BJ (cell line): Measurements from ENCODE around the gene DHRSX. TPM values are rescaled to one million over a fixed set of nuclear protein-coding genes. Genes with fewer than 3 reads are reported as not detected.

Source experiments
- CTCF ChIA-PET: fragments of 350-600 bp; formaldehyde crosslinking; extraction: SDS; loops from one replicate; lab custom pipeline; 2021; ENCODE audit warnings: antibody characterized with exemption, inconsistent platforms; lab: Yijun Ruan, JAX
- POLR2A ChIA-PET: fragments of 300-600 bp; sonication (Branson Sonifier 250); formaldehyde crosslinking; extraction: SDS; loops from one replicate; lab custom pipeline; 2021; ENCODE audit warnings: antibody characterized with exemption; lab: Charles Lee
- DNase-seq: peaks from one replicate; pipeline ENCODE4 v3.0.0-alpha.2; 2011; ENCODE audit warnings: low read depth
- H3K27me3 ChIP-seq: 2 replicates; pipeline ENCODE4 v1.6.0; 2011; ENCODE audit warnings: low read length; ENCODE audit not compliant: control insufficient read depth, insufficient read depth
- H3K36me3 ChIP-seq: 2 replicates; pipeline ENCODE4 v1.5.1; 2011; ENCODE audit warnings: low read length; ENCODE audit not compliant: control insufficient read depth, insufficient read depth
- H3K4me3 ChIP-seq: 2 replicates; pipeline ENCODE4 v1.5.1; 2011; ENCODE audit warnings: low read depth, mild to moderate bottlenecking, control low read depth, low read length
- CTCF ChIP-seq: IDR thresholded peaks from 2 replicates; pipeline ENCODE4 v1.5.1; 2011; ENCODE audit warnings: low read depth, mild to moderate bottlenecking, control low read depth, inconsistent platforms, low read length, moderate library complexity; ENCODE audit not compliant: insufficient read depth
- polyA plus RNA-seq: library from polyadenylated mRNA; depleted of rRNA; stranded (reverse); fragments of >200 nt; gene quantifications from 2 replicates; pipeline ENCODE4 v1.2.3, GENCODE V29; 2011

Gene DHRSX
- polyA plus RNA-seq, 1 experiment = 66.2 TPM

- ChIA-PET CTCF (no interaction called here), POLR2A (no interaction called here)
- TF ChIP-seq CTCF = no peak
- H3K27me3 ChIP-seq = no peaks in the 10 kb centered on the region
- peaks cover 6% of the 10 kb centered on the region for H3K36me3 ChIP-seq
- no peak overlapping the region for H3K4me3 ChIP-seq
- DNase-seq = no peak
Observed at GRCh38 chrX:2237976-2238375, 262.8 kb downstream of the DHRSX start.

GRCh38 chrX:2231570-2232192 is 269.1 kb downstream of the DHRSX start:
- no peaks in the 10 kb centered on the region for H3K36me3 ChIP-seq
- DNase-seq = no peak
- POLR2A ChIA-PET = no interaction called here
- no peak overlapping the region for H3K4me3 ChIP-seq
- no peaks in the 10 kb centered on the region for H3K27me3 ChIP-seq
- no peak for TF ChIP-seq CTCF
- CTCF ChIA-PET = no interaction called here

- ChIA-PET CTCF (no interaction called here), POLR2A (no interaction called here)
- H3K27me3 ChIP-seq = no peaks in the 10 kb centered on the region
- TF ChIP-seq CTCF = no peak
- DNase-seq = no peak
- H3K4me3 ChIP-seq = no peak overlapping the region
- H3K36me3 ChIP-seq = no peaks in the 10 kb centered on the region
Observed at GRCh38 chrX:2230457-2230856, 270.3 kb downstream of the DHRSX start.

DNA sequence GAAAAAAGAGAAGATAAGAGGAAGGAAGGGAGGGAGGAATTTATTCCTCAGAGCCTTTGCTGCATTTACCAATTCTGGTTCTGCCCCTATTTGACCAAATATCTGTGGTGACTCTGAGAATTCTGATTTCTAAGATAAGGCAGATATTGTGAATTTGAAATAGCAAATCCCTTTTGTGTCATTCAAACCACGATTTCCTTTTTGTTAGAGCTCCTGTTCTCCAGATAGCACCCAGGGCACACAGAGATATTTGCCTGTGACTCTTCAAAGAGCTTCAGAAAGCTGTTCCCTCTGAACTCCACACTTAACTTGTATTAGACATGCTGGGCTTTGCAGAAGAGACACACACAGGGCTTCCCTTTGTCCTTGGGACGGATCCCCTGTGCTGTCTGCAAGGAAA is 272.2 kb downstream of the DHRSX start:
- H3K4me3 ChIP-seq = no peak overlapping the region
- no peaks in the 10 kb centered on the region for H3K27me3 ChIP-seq
- no peak for DNase-seq
- ChIA-PET POLR2A (no interaction called here), CTCF (no interaction called here)
- no peaks in the 10 kb centered on the region for H3K36me3 ChIP-seq
- no peak for TF ChIP-seq CTCF

DNA sequence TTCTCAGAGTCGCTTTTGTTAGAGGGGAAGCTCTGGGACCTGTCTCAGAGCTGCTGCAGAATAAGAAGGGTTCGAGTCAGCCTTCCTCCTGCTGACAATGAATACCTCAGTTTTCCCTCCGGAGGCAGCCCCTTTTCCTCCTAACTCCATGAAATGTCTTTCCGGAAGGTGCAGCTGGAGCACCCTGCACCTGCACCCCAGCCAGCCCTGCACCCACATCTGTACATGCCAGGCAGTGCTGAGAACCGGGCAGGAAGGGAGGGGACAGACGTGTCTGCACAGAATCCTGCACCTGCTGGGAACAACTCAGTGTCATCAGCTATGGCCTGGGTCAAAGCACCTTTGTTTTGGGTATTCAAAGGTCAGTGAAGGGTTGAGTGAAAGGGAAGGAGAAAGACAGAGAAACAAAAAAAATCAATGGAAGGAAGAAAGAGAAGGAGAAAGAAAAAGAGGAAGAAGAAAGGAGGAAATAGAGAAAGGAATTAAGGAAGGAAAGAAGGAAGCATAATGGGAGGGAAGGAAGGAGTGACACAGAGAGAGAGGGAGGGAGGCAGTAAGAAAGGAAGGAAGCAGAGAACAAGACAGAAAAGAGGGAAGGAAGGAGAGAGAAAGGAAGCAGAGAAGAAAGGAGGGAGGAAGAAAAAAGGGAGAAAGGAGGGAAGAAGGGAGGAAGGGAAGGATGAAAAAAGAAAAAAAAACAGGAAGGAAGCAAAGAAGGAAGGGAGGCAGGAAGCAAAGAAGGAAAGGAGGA is 273.7 kb downstream of the DHRSX start:
- ChIA-PET POLR2A (no interaction called here), CTCF (no interaction called here)
- DNase-seq = no peak
- Histone ChIP-seq H3K36me3 (no peaks in the 10 kb centered on the region; the same call in 1 of the 2 replicates), H3K27me3 (no peaks in the 10 kb centered on the region), H3K4me3 (no peak overlapping the region)
- no peak for TF ChIP-seq CTCF
